PC-9 (cell line): Measurements from ENCODE around the gene CD99. TPM values are rescaled to one million over a fixed set of nuclear protein-coding genes. Genes with fewer than 3 reads are reported as not detected.
"Not testable (repeated sequence)": the region's sequence is repeated elsewhere in the genome, so short reads cannot be mapped to it uniquely, and the experiment has no call there.

Experiments
- BruUV-seq: library from RNA; stranded (reverse); fragments of 400-500 nt; replicated peaks from 2 replicates; lab custom pipeline; 2021; lab: Mats Ljungman, UMichigan
- CTCF ChIA-PET: fragments of 300-600 bp; sonication (Branson Sonifier 250); formaldehyde crosslinking; loops from one replicate; lab custom pipeline; 2022; ENCODE audit warnings: antibody characterized with exemption; lab: Charles Lee
- POLR2A ChIA-PET: fragments of 300-600 bp; sonication (Branson Sonifier 250); formaldehyde crosslinking; loops from one replicate; lab custom pipeline; 2022; ENCODE audit warnings: antibody characterized with exemption; ENCODE audit not compliant: unreplicated experiment; lab: Charles Lee
- DNase-seq, 2 experiments: peaks; one replicate each; pipeline versions ENCODE4 v3.0.0 to v3.0.0-alpha.2; 2015 to 2022; ENCODE audit warnings: mixed read lengths in 1 of 2
- H2AFZ ChIP-seq: fragments of 200-600 bp; sonication (generic); 2 replicates; pipeline ENCODE4 v1.8.1; 2017; ENCODE audit warnings: antibody characterized with exemption
- H3F3A ChIP-seq: fragments of 200-600 bp; sonication (generic); 2 replicates; pipeline ENCODE4 v1.8.1; 2017; ENCODE audit warnings: antibody characterized with exemption, mild to moderate bottlenecking, low read depth; ENCODE audit not compliant: insufficient read depth
- H3K27ac ChIP-seq: fragments of 200-600 bp; sonication (generic); 2 replicates; pipeline ENCODE4 v1.6.1; 2016; ENCODE audit warnings: mixed run types
- H3K27me3 ChIP-seq: fragments of 200-600 bp; sonication (generic); 2 replicates; pipeline ENCODE4 v1.6.1; 2016; ENCODE audit warnings: low read depth, mixed run types; ENCODE audit not compliant: insufficient read depth
- H3K36me3 ChIP-seq: fragments of 200-600 bp; sonication (generic); 2 replicates; pipeline ENCODE4 v1.6.1; 2016; ENCODE audit warnings: low read depth, mixed run types
- H3K4me1 ChIP-seq: fragments of 200-600 bp; sonication (generic); replicated peaks from 2 replicates; pipeline ENCODE4 v1.6.1; 2016; ENCODE audit warnings: mixed run types; ENCODE audit not compliant: insufficient read depth
- H3K4me2 ChIP-seq: fragments of 200-600 bp; sonication (generic); 2 replicates; pipeline ENCODE4 v1.6.1; 2017; ENCODE audit warnings: mixed run types
- H3K4me3 ChIP-seq: fragments of 200-600 bp; sonication (generic); 2 replicates; pipeline ENCODE4 v1.6.1; 2016; ENCODE audit warnings: mixed run types
- H3K79me2 ChIP-seq: fragments of 200-600 bp; sonication (generic); 2 replicates; pipeline ENCODE4 v1.6.1; 2017; ENCODE audit warnings: low read depth, mixed run types
- H3K9me2 ChIP-seq: fragments of 200-600 bp; sonication (generic); 2 replicates; pipeline ENCODE4 v1.8.1; 2017; ENCODE audit warnings: mild to moderate bottlenecking; ENCODE audit not compliant: insufficient read depth
- H3K9me3 ChIP-seq: fragments of 200-600 bp; sonication (generic); 2 replicates; pipeline ENCODE4 v1.8.1; 2016; ENCODE audit warnings: low read depth; ENCODE audit not compliant: insufficient read depth
- H4K20me1 ChIP-seq: fragments of 200-600 bp; sonication (generic); 2 replicates; pipeline ENCODE4 v1.8.1; 2017; ENCODE audit not compliant: insufficient read depth
- EZH2 ChIP-seq: fragments of 200-600 bp; sonication (generic); IDR thresholded peaks from 2 replicates; pipeline ENCODE4 v1.8.0; 2017; ENCODE audit warnings: antibody characterized with exemption, low read depth
- intact Hi-C: fragments of 100-400 bp; cut with micrococcal nuclease; formaldehyde crosslinking; loops from one replicate; pipeline ENCODE4 v1.10.0; 2022; ENCODE audit not compliant: unreplicated experiment
- total RNA-seq: library from RNA; stranded (reverse); gene quantifications from 2 replicates; pipeline ENCODE4 v1.2.3, GENCODE V29; 2021
- TF ChIP-seq, protein P1 (sequence below): fragments of 200-600 bp; sonication (generic); conservative IDR thresholded peaks from 2 replicates; pipeline ENCODE4 v1.6.1; 2017; ENCODE audit warnings: mixed run types, antibody characterized with exemption, mild to moderate bottlenecking, moderate library complexity

Gene CD99
- total RNA-seq, 1 experiment from 2014 or later = 159 TPM

DNA sequence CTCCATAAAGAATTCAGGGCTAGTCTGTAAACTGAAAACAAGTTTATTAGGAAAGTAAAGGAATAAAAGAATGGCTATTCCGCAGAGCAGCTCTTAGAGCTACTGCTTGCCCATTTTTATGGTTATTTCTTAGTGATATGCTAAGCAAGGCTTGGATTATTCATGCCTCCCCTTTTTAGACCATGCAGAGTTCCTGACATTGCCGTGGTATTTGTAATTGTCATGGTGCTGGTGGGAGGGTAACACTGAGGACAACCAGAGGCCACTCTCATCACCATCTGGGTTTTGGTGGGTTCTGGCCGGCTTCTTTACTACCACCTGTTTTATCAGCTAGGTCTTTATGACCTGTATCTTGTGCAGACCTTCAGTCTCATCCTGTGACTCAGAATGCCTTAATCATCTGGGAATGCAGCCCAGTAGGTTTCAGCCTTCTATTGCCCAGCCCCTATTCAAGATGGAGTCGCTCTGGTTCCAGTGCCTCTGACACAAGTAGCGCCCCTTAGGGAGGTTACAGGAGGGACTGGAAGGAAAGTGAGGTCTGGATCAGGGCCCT is 64.1 kb downstream of the CD99 start:
- DNase-seq, H2AFZ ChIP-seq, H3K4me3 ChIP-seq, H3K9me3 ChIP-seq, H4K20me1 ChIP-seq, H3K27ac ChIP-seq, H3K36me3 ChIP-seq, POLR2A ChIA-PET, H3K27me3 ChIP-seq, H3K4me1 ChIP-seq, intact Hi-C loops, BruUV-seq, H3F3A ChIP-seq, H3K79me2 ChIP-seq, H3K9me2 ChIP-seq, CTCF ChIA-PET: not testable (repeated sequence)
- 0 out of 2 replicates have a peak overlapping the region, but pooled peaks have one; percentile 13 for H3K4me2 ChIP-seq

DNA sequence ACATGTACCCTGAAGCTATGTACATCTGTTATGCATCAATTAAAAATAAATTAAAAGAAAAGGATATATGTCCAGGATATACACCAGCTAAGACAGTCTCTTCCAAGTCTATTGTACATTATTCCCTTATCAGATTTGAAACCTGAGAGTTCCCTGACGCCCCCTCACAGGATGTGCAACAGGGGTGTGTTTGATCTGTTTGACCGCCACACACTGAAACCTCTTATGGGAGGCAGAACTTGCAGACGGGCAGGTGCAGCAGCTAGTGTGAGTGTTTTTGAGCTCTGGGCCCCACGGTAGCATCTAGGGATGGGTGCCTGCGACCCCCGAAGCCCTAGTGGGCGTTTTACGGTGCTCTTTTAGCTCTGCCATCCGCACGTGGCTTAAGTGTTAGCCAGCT is 65.5 kb downstream of the CD99 start:
- Histone ChIP-seq H3K79me2 (no peaks in the 10 kb centered on the region), H3K9me3 (no peaks in the 10 kb centered on the region), H3K4me1 (peaks cover 4% of the 10 kb centered on the region), H4K20me1 (no peaks in the 10 kb centered on the region), H3K9me2 (no peaks in the 10 kb centered on the region), H2AFZ (no peak overlapping the region), H3F3A (no peaks in the 10 kb centered on the region), H3K4me3 (no peak overlapping the region), H3K4me2 (no peak overlapping the region), H3K27me3 (no peaks in the 10 kb centered on the region), H3K27ac (no peak overlapping the region), H3K36me3 (no peaks in the 10 kb centered on the region)
- BruUV-seq = no TSS peak
- TF ChIP-seq, protein P1, sequence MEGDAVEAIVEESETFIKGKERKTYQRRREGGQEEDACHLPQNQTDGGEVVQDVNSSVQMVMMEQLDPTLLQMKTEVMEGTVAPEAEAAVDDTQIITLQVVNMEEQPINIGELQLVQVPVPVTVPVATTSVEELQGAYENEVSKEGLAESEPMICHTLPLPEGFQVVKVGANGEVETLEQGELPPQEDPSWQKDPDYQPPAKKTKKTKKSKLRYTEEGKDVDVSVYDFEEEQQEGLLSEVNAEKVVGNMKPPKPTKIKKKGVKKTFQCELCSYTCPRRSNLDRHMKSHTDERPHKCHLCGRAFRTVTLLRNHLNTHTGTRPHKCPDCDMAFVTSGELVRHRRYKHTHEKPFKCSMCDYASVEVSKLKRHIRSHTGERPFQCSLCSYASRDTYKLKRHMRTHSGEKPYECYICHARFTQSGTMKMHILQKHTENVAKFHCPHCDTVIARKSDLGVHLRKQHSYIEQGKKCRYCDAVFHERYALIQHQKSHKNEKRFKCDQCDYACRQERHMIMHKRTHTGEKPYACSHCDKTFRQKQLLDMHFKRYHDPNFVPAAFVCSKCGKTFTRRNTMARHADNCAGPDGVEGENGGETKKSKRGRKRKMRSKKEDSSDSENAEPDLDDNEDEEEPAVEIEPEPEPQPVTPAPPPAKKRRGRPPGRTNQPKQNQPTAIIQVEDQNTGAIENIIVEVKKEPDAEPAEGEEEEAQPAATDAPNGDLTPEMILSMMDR = no peak
- TF ChIP-seq EZH2 = no peak
- ChIA-PET CTCF (no interaction called here), POLR2A (no interaction called here)
- intact Hi-C loops = no loop called here
- no peak for DNase-seq

DNA sequence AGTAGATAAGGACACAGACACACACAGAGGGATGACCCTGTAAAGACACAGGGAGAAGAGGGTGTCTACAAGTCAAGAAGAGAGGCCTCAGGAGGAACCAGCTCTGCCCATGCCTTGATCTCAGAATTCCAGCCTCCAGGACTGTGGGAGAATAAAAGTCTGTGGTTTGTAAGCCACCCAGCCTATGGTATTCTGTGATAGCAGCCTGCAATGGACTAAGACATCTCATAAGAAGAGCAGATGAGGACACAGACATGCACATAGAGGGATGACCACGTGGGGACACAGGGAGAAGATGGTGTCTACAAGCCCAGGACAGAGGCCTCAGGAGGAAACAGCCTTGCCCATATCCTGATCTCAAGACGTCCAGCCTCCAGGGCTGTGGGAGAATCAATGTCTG is 70.2 kb downstream of the CD99 start:
- H3K4me1 ChIP-seq = no peaks in the 10 kb centered on the region
- H3K4me3 ChIP-seq = no peak overlapping the region
- TF ChIP-seq, protein P1 = no peak
- TF ChIP-seq EZH2 = no peak
- no peak overlapping the region for H2AFZ ChIP-seq
- BruUV-seq = no TSS peak
- H3K4me2 ChIP-seq = no peak overlapping the region
- H3K36me3 ChIP-seq = no peaks in the 10 kb centered on the region
- no peaks in the 10 kb centered on the region for H3K9me3 ChIP-seq
- no peaks in the 10 kb centered on the region for H3F3A ChIP-seq
- ChIA-PET CTCF (no interaction called here), POLR2A (no interaction called here)
- H3K9me2 ChIP-seq = no peaks in the 10 kb centered on the region
- no peaks in the 10 kb centered on the region for H4K20me1 ChIP-seq
- H3K79me2 ChIP-seq = no peaks in the 10 kb centered on the region
- no peak overlapping the region for H3K27ac ChIP-seq
- intact Hi-C loops = no loop called here
- no peak for DNase-seq
- H3K27me3 ChIP-seq = no peaks in the 10 kb centered on the region

DNA sequence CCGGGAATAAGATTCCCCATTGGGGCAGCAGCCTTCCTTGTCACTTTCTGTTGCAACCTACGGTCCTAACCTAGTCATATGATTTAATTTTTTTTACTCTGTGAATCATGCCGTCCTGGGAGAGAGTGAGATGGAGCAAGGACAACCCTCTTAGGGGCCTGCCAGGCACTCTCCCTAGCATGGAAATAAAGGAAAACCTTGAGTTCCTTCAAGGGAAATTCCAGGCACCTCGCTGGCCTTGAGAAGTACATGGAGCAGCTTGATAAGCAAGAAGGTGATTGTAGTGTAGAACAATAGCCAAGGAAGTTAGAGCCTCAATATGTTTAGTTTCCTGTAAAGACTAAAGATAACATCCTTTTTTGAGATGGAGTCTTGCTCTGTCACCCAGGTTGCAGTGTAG is 71.6 kb downstream of the CD99 start:
- H3F3A ChIP-seq, BruUV-seq, H3K36me3 ChIP-seq, H3K27me3 ChIP-seq, H3K79me2 ChIP-seq, H4K20me1 ChIP-seq, H3K4me2 ChIP-seq, H3K27ac ChIP-seq, CTCF ChIA-PET, H3K4me3 ChIP-seq, H3K9me3 ChIP-seq, H3K9me2 ChIP-seq, H2AFZ ChIP-seq, H3K4me1 ChIP-seq, DNase-seq, POLR2A ChIA-PET, intact Hi-C loops: not testable (repeated sequence)

DNA sequence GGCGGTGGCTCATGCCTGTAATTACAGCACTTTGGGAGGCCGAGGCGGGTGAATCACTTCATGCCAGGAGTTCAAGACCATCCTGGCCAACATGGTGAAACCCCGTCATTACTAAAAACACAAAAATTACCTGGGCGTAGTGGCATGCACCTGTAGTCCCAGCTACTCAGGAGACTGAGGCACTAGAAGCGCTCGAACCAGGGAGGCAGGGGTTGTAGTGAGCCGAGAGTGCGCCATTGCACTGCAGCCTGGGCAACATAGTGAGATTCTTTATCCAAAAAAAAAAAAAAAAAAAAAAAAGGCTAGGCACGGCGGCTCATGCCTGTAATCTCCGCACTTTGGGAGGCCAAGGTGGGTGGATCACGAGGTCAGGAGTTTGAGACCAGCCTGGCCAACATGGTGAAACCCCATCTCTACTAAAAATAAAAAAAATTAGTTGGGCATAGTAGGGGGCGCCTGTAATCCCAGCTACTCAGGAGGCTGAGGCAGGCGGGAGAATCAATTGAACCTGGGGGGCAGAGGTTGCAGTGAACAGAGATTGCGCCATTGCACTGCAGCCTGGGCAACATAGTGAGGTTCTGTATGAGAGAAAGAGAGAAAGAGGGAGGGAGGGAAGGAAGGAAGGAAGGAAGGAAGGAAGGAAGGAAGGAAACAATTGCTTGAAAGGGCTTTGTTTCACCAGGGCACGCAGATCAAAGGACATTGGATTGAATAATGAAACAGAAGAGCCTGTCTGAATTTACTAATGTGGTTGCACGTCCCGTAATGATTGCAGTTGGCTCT is 73.9 kb downstream of the CD99 start:
- H3K9me3 ChIP-seq, H3K9me2 ChIP-seq, H3K36me3 ChIP-seq, H3K27me3 ChIP-seq, H3K79me2 ChIP-seq, H3K4me2 ChIP-seq, H3K4me3 ChIP-seq, H4K20me1 ChIP-seq, BruUV-seq, intact Hi-C loops, POLR2A ChIA-PET, H3F3A ChIP-seq, CTCF ChIA-PET, H2AFZ ChIP-seq, H3K27ac ChIP-seq, DNase-seq: not testable (repeated sequence)
- H3K4me1 ChIP-seq = peaks cover 13% of the 10 kb centered on the region
